SK-N-MC (cell line): ENCODE measurements around the gene CTRB1.
"Not testable (repeated sequence)": the region's sequence is repeated elsewhere in the genome, so short reads cannot be mapped to it uniquely, and the experiment has no call there.

ENCODE experiments used
- DNase-seq: peaks from one replicate; pipeline ENCODE4 v3.0.0-alpha.2; 2011; ENCODE audit warnings: low read depth, low spot score
- H3K27ac ChIP-seq: fragments of 200-600 bp; sonication (generic); 2 replicates; pipeline ENCODE4 v1.5.1; 2016; ENCODE audit warnings: mixed run types
- H3K36me3 ChIP-seq: fragments of 200-600 bp; sonication (generic); 2 replicates; pipeline ENCODE4 v1.6.1; 2017; ENCODE audit warnings: antibody characterized with exemption, low read length, mixed read lengths; ENCODE audit not compliant: insufficient read depth
- H3K4me3 ChIP-seq: fragments of 200-600 bp; sonication (generic); 2 replicates; pipeline ENCODE4 v1.5.1; 2016
- H3K9ac ChIP-seq: fragments of 200-600 bp; sonication (generic); 2 replicates; pipeline ENCODE4 v1.8.0; 2017; ENCODE audit warnings: mixed run types, mixed read lengths; ENCODE audit not compliant: insufficient read length
- H3K9me3 ChIP-seq: fragments of 200-600 bp; sonication (generic); 2 replicates; pipeline ENCODE4 v1.6.1; 2017; ENCODE audit warnings: low read depth, mild to moderate bottlenecking, antibody characterized with exemption, low read length, moderate library complexity, mixed read lengths
- EZH2 ChIP-seq: fragments of 200-600 bp; sonication (generic); IDR thresholded peaks from one replicate; pipeline ENCODE4 v1.6.1; 2017; ENCODE audit warnings: antibody characterized with exemption
- FOXP2 ChIP-seq: optimal IDR thresholded peaks from 2 replicates; pipeline ENCODE3; 2011; ENCODE audit warnings: mild to moderate bottlenecking, moderate library complexity; ENCODE audit not compliant: insufficient read depth; ENCODE audit errors: extremely low read length, control extremely low read depth
- POLR2AphosphoS5 ChIP-seq: IDR thresholded peaks from 2 replicates; pipeline ENCODE4 v1.6.1; 2012; ENCODE audit warnings: mild to moderate bottlenecking, low read depth, low read length, borderline replicate concordance

The CTRB1 gene

GRCh38 chr16:75203667-75204409 lies 14.9 kb upstream of the CTRB1 start:
- H3K36me3 ChIP-seq = no peaks in the 10 kb centered on the region
- H3K27ac ChIP-seq = no peak overlapping the region
- no peak for DNase-seq
- no peaks in the 10 kb centered on the region for H3K9me3 ChIP-seq
- no peak overlapping the region for H3K4me3 ChIP-seq
- no peak for TF ChIP-seq POLR2AphosphoS5
- TF ChIP-seq FOXP2 = no peak
- no peak for TF ChIP-seq EZH2
- no peak overlapping the region for H3K9ac ChIP-seq

- H3K36me3 ChIP-seq = no peaks in the 10 kb centered on the region
- H3K9ac ChIP-seq = no peak overlapping the region
- no peaks in the 10 kb centered on the region for H3K9me3 ChIP-seq
- H3K27ac ChIP-seq = no peak overlapping the region
- H3K4me3 ChIP-seq = no peak overlapping the region
- DNase-seq = no peak
- TF ChIP-seq POLR2AphosphoS5 = no peak
Measured at GRCh38 chr16:75204410-75204758, 14.4 kb upstream of the CTRB1 start.

GRCh38 chr16:75204905-75205304 lies 13.9 kb upstream of the CTRB1 start:
- H3K36me3 ChIP-seq, H3K9ac ChIP-seq, H3K27ac ChIP-seq, DNase-seq, H3K9me3 ChIP-seq, H3K4me3 ChIP-seq: not testable (repeated sequence)

GRCh38 chr16:75205438-75205837 lies 13.3 kb upstream of the CTRB1 start:
- H3K36me3 ChIP-seq, DNase-seq, H3K9me3 ChIP-seq, H3K4me3 ChIP-seq, H3K9ac ChIP-seq, H3K27ac ChIP-seq: not testable (repeated sequence)

GRCh38 chr16:75205961-75206748 lies 12.6 kb upstream of the CTRB1 start:
- not testable (repeated sequence) for DNase-seq, H3K9ac ChIP-seq, H3K27ac ChIP-seq, H3K4me3 ChIP-seq, H3K9me3 ChIP-seq, H3K36me3 ChIP-seq

- Histone ChIP-seq H3K36me3 (no peaks in the 10 kb centered on the region), H3K9me3 (no peaks in the 10 kb centered on the region), H3K4me3 (no peak within 1 kb of the TSS), H3K27ac (no peak within 1 kb of the TSS), H3K9ac (no peak within 1 kb of the TSS)
- no peak for TF ChIP-seq FOXP2
- no peak for TF ChIP-seq EZH2
- TF ChIP-seq POLR2AphosphoS5 = no peak
- no peak for DNase-seq
Measured at GRCh38 chr16:75206749-75207451, 11.9 kb upstream of the CTRB1 start, which contains the start of gene CTRB2. Gene CTRB2, minus strand, starts transcription at chr16:75207161. Its CDS starts 20 bp downstream, at chr16:75207141.

- H3K4me3 ChIP-seq = no peak overlapping the region
- H3K36me3 ChIP-seq = no peaks in the 10 kb centered on the region
- TF ChIP-seq FOXP2 (no peak), POLR2AphosphoS5 (no peak), EZH2 (no peak)
- no peaks in the 10 kb centered on the region for H3K9me3 ChIP-seq
- no peak overlapping the region for H3K9ac ChIP-seq
- DNase-seq = no peak
- H3K27ac ChIP-seq = no peak overlapping the region
Measured at GRCh38 chr16:75207831-75208230, 11.0 kb upstream of the CTRB1 start.

GRCh38 chr16:75208242-75208825 lies 10.5 kb upstream of the CTRB1 start:
- no peaks in the 10 kb centered on the region for H3K36me3 ChIP-seq
- no peak for DNase-seq
- TF ChIP-seq POLR2AphosphoS5 (no peak), FOXP2 (no peak), EZH2 (no peak)
- no peak overlapping the region for H3K27ac ChIP-seq
- H3K9me3 ChIP-seq = no peaks in the 10 kb centered on the region
- H3K9ac ChIP-seq = no peak overlapping the region
- H3K4me3 ChIP-seq = no peak overlapping the region
